ENCODE data around the gene PARL. TPM values are rescaled to one million over a fixed set of nuclear protein-coding genes. Genes with fewer than 3 reads are reported as not detected.

Gene PARL
- total and polyA plus RNA-seq, 9 of the 15 experiments (the other 6 are each of a cell fraction or from before 2014, with no cell fraction given), result 39.5 to 82.4 (median 57.4) TPM

DNA sequence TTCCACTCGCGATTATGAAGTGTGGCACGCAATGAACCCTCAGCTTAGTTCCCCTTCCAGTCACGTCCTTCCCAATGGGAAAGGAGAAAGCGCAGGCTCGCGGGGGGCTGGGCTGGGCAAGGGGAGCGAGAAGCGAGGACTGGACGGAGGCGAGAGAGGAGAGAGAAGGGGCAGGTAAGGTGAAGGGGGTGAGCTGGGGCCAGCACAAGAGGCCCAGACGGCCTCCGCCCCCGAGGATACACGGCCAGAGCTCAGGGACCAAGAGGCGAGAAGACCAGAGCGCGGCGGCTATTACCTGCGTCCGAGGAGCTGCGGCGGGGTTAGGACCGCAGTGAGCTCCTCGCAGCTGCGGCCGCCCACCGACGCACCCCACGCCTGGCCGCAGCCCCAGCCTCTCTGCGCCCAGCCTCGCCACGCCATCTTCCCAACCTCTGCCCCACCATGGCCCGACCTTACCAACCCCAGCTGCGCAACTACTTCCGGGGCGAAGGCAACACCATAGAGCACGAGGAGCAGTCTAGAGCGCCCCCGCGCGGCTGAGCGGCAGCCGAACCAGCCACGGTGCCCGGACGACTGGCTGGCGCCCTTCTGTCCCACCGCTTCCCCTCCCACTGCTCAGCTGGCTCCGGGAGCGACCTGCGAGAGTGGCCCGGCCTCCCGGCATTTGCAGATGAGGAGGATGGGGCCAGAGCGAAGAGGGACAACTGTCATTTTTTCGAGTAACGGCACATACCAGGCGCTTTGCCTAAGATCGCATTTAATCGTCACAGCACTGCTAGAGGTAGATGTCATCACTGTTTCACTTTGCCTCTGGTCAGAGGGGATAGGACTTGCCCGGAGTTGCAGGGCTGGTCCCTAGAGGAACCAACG is at the start of gene PARL (continued):
- TF ChIP-seq ETV6 (IDR thresholded peaks at IDR 0.05; ENCODE audit: borderline replicate concordance in 1 of 2, low read depth in 2 of 2, low read length in 1 of 2), result no peak
- no peak for TF ChIP-seq ETV6 (CRISPR knock-in tag; IDR thresholded peaks at IDR 0.05; ENCODE audit: borderline replicate concordance)
- TF ChIP-seq ZNF12 (CRISPR knock-in tag; IDR thresholded peaks at IDR 0.05), result peak; percentile 75
- no peak; the same call in 1 of the 2 replicates for TF ChIP-seq ZNF143 (CRISPR knock-in tag; IDR thresholded peaks at IDR 0.05)
- TF ChIP-seq ZNF217 (CRISPR knock-in tag; IDR thresholded peaks at IDR 0.05), result no peak
- peak; percentile 65; the same call in 1 of the 2 replicates for TF ChIP-seq ZNF263 (CRISPR knock-in tag; IDR thresholded peaks at IDR 0.05; ENCODE audit: borderline replicate concordance)
- TF ChIP-seq, protein P1, sequence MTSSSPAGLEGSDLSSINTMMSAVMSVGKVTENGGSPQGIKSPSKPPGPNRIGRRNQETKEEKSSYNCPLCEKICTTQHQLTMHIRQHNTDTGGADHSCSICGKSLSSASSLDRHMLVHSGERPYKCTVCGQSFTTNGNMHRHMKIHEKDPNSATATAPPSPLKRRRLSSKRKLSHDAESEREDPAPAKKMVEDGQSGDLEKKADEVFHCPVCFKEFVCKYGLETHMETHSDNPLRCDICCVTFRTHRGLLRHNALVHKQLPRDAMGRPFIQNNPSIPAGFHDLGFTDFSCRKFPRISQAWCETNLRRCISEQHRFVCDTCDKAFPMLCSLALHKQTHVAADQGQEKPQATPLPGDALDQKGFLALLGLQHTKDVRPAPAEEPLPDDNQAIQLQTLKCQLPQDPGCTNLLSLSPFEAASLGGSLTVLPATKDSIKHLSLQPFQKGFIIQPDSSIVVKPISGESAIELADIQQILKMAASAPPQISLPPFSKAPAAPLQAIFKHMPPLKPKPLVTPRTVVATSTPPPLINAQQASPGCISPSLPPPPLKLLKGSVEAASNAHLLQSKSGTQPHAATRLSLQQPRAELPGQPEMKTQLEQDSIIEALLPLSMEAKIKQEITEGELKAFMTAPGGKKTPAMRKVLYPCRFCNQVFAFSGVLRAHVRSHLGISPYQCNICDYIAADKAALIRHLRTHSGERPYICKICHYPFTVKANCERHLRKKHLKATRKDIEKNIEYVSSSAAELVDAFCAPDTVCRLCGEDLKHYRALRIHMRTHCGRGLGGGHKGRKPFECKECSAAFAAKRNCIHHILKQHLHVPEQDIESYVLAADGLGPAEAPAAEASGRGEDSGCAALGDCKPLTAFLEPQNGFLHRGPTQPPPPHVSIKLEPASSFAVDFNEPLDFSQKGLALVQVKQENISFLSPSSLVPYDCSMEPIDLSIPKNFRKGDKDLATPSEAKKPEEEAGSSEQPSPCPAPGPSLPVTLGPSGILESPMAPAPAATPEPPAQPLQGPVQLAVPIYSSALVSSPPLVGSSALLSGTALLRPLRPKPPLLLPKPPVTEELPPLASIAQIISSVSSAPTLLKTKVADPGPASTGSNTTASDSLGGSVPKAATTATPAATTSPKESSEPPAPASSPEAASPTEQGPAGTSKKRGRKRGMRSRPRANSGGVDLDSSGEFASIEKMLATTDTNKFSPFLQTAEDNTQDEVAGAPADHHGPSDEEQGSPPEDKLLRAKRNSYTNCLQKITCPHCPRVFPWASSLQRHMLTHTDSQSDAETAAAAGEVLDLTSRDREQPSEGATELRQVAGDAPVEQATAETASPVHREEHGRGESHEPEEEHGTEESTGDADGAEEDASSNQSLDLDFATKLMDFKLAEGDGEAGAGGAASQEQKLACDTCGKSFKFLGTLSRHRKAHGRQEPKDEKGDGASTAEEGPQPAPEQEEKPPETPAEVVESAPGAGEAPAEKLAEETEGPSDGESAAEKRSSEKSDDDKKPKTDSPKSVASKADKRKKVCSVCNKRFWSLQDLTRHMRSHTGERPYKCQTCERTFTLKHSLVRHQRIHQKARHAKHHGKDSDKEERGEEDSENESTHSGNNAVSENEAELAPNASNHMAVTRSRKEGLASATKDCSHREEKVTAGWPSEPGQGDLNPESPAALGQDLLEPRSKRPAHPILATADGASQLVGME (CRISPR knock-in tag; IDR thresholded peaks at IDR 0.05), result peak; percentile 81
- peak; percentile 48; the same call in 1 of the 2 replicates for TF ChIP-seq CBX5 (IDR thresholded peaks at IDR 0.05; ENCODE audit: borderline replicate concordance, low read depth)
- TF ChIP-seq HNRNPLL (IDR thresholded peaks at IDR 0.05; ENCODE audit: low read depth, low read length, poor library complexity, severe bottlenecking), result peak; percentile 85
- TF ChIP-seq NR2F6 (CRISPR knock-in tag; IDR thresholded peaks at IDR 0.05), result 0 out of 2 replicates have a peak, but pooled peaks have one; percentile 63
- TF ChIP-seq, protein P2, sequence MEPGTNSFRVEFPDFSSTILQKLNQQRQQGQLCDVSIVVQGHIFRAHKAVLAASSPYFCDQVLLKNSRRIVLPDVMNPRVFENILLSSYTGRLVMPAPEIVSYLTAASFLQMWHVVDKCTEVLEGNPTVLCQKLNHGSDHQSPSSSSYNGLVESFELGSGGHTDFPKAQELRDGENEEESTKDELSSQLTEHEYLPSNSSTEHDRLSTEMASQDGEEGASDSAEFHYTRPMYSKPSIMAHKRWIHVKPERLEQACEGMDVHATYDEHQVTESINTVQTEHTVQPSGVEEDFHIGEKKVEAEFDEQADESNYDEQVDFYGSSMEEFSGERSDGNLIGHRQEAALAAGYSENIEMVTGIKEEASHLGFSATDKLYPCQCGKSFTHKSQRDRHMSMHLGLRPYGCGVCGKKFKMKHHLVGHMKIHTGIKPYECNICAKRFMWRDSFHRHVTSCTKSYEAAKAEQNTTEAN (CRISPR knock-in tag; IDR thresholded peaks at IDR 0.05), result no peak
- TF ChIP-seq, protein P3, sequence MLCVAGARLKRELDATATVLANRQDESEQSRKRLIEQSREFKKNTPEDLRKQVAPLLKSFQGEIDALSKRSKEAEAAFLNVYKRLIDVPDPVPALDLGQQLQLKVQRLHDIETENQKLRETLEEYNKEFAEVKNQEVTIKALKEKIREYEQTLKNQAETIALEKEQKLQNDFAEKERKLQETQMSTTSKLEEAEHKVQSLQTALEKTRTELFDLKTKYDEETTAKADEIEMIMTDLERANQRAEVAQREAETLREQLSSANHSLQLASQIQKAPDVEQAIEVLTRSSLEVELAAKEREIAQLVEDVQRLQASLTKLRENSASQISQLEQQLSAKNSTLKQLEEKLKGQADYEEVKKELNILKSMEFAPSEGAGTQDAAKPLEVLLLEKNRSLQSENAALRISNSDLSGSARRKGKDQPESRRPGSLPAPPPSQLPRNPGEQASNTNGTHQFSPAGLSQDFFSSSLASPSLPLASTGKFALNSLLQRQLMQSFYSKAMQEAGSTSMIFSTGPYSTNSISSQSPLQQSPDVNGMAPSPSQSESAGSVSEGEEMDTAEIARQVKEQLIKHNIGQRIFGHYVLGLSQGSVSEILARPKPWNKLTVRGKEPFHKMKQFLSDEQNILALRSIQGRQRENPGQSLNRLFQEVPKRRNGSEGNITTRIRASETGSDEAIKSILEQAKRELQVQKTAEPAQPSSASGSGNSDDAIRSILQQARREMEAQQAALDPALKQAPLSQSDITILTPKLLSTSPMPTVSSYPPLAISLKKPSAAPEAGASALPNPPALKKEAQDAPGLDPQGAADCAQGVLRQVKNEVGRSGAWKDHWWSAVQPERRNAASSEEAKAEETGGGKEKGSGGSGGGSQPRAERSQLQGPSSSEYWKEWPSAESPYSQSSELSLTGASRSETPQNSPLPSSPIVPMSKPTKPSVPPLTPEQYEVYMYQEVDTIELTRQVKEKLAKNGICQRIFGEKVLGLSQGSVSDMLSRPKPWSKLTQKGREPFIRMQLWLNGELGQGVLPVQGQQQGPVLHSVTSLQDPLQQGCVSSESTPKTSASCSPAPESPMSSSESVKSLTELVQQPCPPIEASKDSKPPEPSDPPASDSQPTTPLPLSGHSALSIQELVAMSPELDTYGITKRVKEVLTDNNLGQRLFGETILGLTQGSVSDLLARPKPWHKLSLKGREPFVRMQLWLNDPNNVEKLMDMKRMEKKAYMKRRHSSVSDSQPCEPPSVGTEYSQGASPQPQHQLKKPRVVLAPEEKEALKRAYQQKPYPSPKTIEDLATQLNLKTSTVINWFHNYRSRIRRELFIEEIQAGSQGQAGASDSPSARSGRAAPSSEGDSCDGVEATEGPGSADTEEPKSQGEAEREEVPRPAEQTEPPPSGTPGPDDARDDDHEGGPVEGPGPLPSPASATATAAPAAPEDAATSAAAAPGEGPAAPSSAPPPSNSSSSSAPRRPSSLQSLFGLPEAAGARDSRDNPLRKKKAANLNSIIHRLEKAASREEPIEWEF (CRISPR knock-in tag; IDR thresholded peaks at IDR 0.05), result no peak
- TF ChIP-seq CHD4 (IDR thresholded peaks at IDR 0.05; ENCODE audit: insufficient read depth, insufficient replicate concordance, low read depth, low read length, poor library complexity, severe bottlenecking), result no peak
